Esophagus muscularis mucosa (tissue), 4 donors: ENCODE results near the gene BTBD9. TPM values are rescaled to one million over a fixed set of nuclear protein-coding genes. Genes with fewer than 3 reads are reported as not detected.

Source experiments
- DNase-seq: peaks from one replicate; pipeline ENCODE4 v3.0.0-alpha.2; 2017; ENCODE audit errors: extremely low spot score
- H3K27ac ChIP-seq, 4 donors: fragments of 200-600 bp; sonication (generic); replicated peaks in 1 of 4; 1 replicate in 3 of 4; 2 replicates in 1 of 4; pipeline ENCODE4 v1.5.1; 2016 to 2019; ENCODE audit warnings: mild to moderate bottlenecking in 1 of 4
- H3K27me3 ChIP-seq, 4 donors: fragments of 200-600 bp; sonication (generic); one replicate each; pipeline versions ENCODE4 v1.5.1 to v1.6.0; 2016 to 2019
- H3K36me3 ChIP-seq, 4 donors: fragments of 200-600 bp; sonication (generic); one replicate each; pipeline ENCODE4 v1.5.1; 2016 to 2019
- H3K4me1 ChIP-seq, 4 donors: fragments of 200-600 bp; sonication (generic); one replicate each; pipeline ENCODE4 v1.5.1; 2016 to 2019
- H3K4me3 ChIP-seq, 4 donors: fragments of 200-600 bp; sonication (generic); 1 replicate in 2 of 4; 2 replicates in 2 of 4; pipeline ENCODE4 v1.5.1; 2016 to 2019; ENCODE audit warnings: mild to moderate bottlenecking in 4 of 4, moderate library complexity in 1 of 4
- H3K9me3 ChIP-seq, 4 donors: fragments of 200-600 bp; sonication (generic); 1 replicate in 3 of 4; 2 replicates in 1 of 4; pipeline ENCODE4 v1.5.1; 2016 to 2019
- CTCF ChIP-seq, 3 experiments: fragments of 200-600 bp in 2 of 3; fragments of 450-650 bp in 1 of 3; sonication (generic) in 2 of 3; IDR thresholded peaks; one replicate each; pipeline ENCODE4 v1.5.1; 2017 to 2019; ENCODE audit warnings: antibody characterized with exemption in 3 of 3, mild to moderate bottlenecking in 2 of 3, moderate library complexity in 1 of 3
- EP300 ChIP-seq: sonication (generic); formaldehyde crosslinking; IDR thresholded peaks from one replicate; pipeline ENCODE4 v1.6.1; 2017; ENCODE audit warnings: antibody characterized with exemption
- POLR2A ChIP-seq: fragments of 450-650 bp; IDR thresholded peaks from one replicate; pipeline ENCODE4 v1.6.1; 2017; ENCODE audit warnings: antibody characterized with exemption, moderate library complexity, mild to moderate bottlenecking, low read depth
- POLR2AphosphoS5 ChIP-seq, 2 donors: sonication (generic); formaldehyde crosslinking; IDR thresholded peaks; one replicate each; pipeline ENCODE4 v1.6.1; 2017; ENCODE audit warnings: antibody characterized with exemption in 2 of 2
- WGBS: methylation state at CpG from one replicate; pipeline ENCODE4 v1.1.5; 2018; 5-methylcytosine and 5-hydroxymethylcytosine counted together
- intact Hi-C: fragments of 100-400 bp; cut with DNase I; formaldehyde crosslinking; loops from one replicate; pipeline ENCODE4 v1.15.1; 2023
- total RNA-seq, 4 donors: library from RNA; depleted of rRNA; stranded (reverse); fragments of >200 nt; gene quantifications; one replicate each; pipeline versions ENCODE4 v1.1.0 to v1.2.1, GENCODE V29; 2016

BTBD9 gene
- total RNA-seq, 4 donors from 2014 or later: 9.4 to 14.1 (median 11.2) TPM

GRCh38 chr6:38182426-38182825 lies 457.3 kb downstream of the BTBD9 start:
- intact Hi-C loops: no loop called here
- WGBS: 91% methylated on average over 6 of the region's 6 CpGs
- H3K27ac ChIP-seq: no peak overlapping the region
- H3K36me3 ChIP-seq: no peaks in the 10 kb centered on the region
- DNase-seq: no peak
- H3K4me1 ChIP-seq: no peaks in the 10 kb centered on the region
- no peaks in the 10 kb centered on the region for H3K9me3 ChIP-seq
- no peak overlapping the region for H3K4me3 ChIP-seq
- no peaks in the 10 kb centered on the region for H3K27me3 ChIP-seq
- TF ChIP-seq POLR2A (no peak), POLR2AphosphoS5 (IDR thresholded peaks at IDR 0.05) (no peak), EP300 (no peak), CTCF (IDR thresholded peaks at IDR 0.05) (no peak)

GRCh38 chr6:38180586-38180985 lies 459.1 kb downstream of the BTBD9 start:
- TF ChIP-seq POLR2A (no peak), EP300 (no peak), CTCF (IDR thresholded peaks at IDR 0.05) (no peak), POLR2AphosphoS5 (IDR thresholded peaks at IDR 0.05) (no peak)
- H3K36me3 ChIP-seq: no peaks in the 10 kb centered on the region
- no peaks in the 10 kb centered on the region for H3K27me3 ChIP-seq
- no peaks in the 10 kb centered on the region for H3K4me1 ChIP-seq
- no peaks in the 10 kb centered on the region for H3K9me3 ChIP-seq
- H3K4me3 ChIP-seq: no peak overlapping the region
- no peak for DNase-seq
- 96% methylated on average over 12 of the region's 12 CpGs for WGBS
- no peak overlapping the region for H3K27ac ChIP-seq
- intact Hi-C loops: no loop called here

GRCh38 chr6:38179794-38180430 lies 459.8 kb downstream of the BTBD9 start:
- H3K36me3 ChIP-seq: peaks cover 0 to 3% (median 0%) of the 10 kb centered on the region in 4 donors
- H3K9me3 ChIP-seq: no peaks in the 10 kb centered on the region
- intact Hi-C loops: no loop called here
- H3K4me3 ChIP-seq: no peak overlapping the region
- no peak for DNase-seq
- no peak overlapping the region for H3K27ac ChIP-seq
- no peaks in the 10 kb centered on the region for H3K4me1 ChIP-seq
- WGBS: 91% methylated on average over 11 of the region's 12 CpGs
- no peak for TF ChIP-seq EP300
- TF ChIP-seq POLR2AphosphoS5 (IDR thresholded peaks at IDR 0.05): no peak
- no peak for TF ChIP-seq CTCF (IDR thresholded peaks at IDR 0.05)
- no peak for TF ChIP-seq POLR2A
- H3K27me3 ChIP-seq: no peaks in the 10 kb centered on the region

- intact Hi-C loops: no loop called here
- DNase-seq: no peak
- Histone ChIP-seq H3K4me1 (no peaks in the 10 kb centered on the region), H3K27me3 (no peaks in the 10 kb centered on the region), H3K9me3 (no peaks in the 10 kb centered on the region), H3K36me3 (peaks cover 0 to 9% (median 0%) of the 10 kb centered on the region in 4 donors), H3K4me3 (no peak overlapping the region), H3K27ac (no peak overlapping the region)
- TF ChIP-seq POLR2AphosphoS5 (IDR thresholded peaks at IDR 0.05): no peak
- no peak for TF ChIP-seq EP300
- no peak for TF ChIP-seq CTCF (IDR thresholded peaks at IDR 0.05)
- TF ChIP-seq POLR2A: no peak
- WGBS: 85% methylated on average over 4 of the region's 7 CpGs
Observed at GRCh38 chr6:38179300-38179699, 460.4 kb downstream of the BTBD9 start.

GRCh38 chr6:38178584-38178886 lies 461.2 kb downstream of the BTBD9 start:
- intact Hi-C loops: no loop called here
- no peak overlapping the region for H3K27ac ChIP-seq
- TF ChIP-seq POLR2A (no peak), CTCF (IDR thresholded peaks at IDR 0.05) (no peak), POLR2AphosphoS5 (IDR thresholded peaks at IDR 0.05) (no peak), EP300 (no peak)
- no peaks in the 10 kb centered on the region for H3K9me3 ChIP-seq
- H3K36me3 ChIP-seq: peaks cover 0 to 17% (median 0%) of the 10 kb centered on the region in 4 donors
- no peak overlapping the region for H3K4me3 ChIP-seq
- no peak for DNase-seq
- no peaks in the 10 kb centered on the region for H3K4me1 ChIP-seq
- WGBS: 95% methylated on average over 2 of the region's 2 CpGs
- no peaks in the 10 kb centered on the region for H3K27me3 ChIP-seq
